PC-3 (cell line): ENCODE results near the gene CCNJL. TPM values are rescaled to one million over a fixed set of nuclear protein-coding genes. Genes with fewer than 3 reads are reported as not detected.
A peak's percentile ranks its signal among the peaks of the same experiment; 100 is the strongest.

Experiments
- ATAC-seq: fragments of 200-7000 bp; cut with Tn5 transposase; 2 replicates; pipeline ENCODE4 v1.9.1; 2020; ENCODE audit warnings: mild to moderate bottlenecking, moderate library complexity
- BruUV-seq: library from RNA; stranded (reverse); fragments of 400-500 nt; replicated peaks from 2 replicates; lab custom pipeline; 2021; lab: Mats Ljungman, UMichigan
- CTCF ChIA-PET: fragments of 300-600 bp; sonication (Branson Sonifier 250); formaldehyde crosslinking; loops from one replicate; lab custom pipeline; 2022; ENCODE audit warnings: antibody characterized with exemption; lab: Charles Lee
- POLR2A ChIA-PET: fragments of 300-600 bp; sonication (Branson Sonifier 250); formaldehyde crosslinking; loops from one replicate; lab custom pipeline; 2022; ENCODE audit warnings: antibody characterized with exemption; ENCODE audit not compliant: unreplicated experiment; lab: Charles Lee
- DNase-seq: peaks from one replicate; pipeline ENCODE4 v3.0.0-alpha.2; 2015
- H2AFZ ChIP-seq: fragments of 300-600 bp; sonication (generic); 2 replicates; pipeline ENCODE4 v1.6.0; 2016; ENCODE audit warnings: antibody characterized with exemption, low read length
- H3F3A ChIP-seq: fragments of 300-600 bp; sonication (generic); one replicate; pipeline ENCODE4 v1.6.0; 2017; ENCODE audit warnings: antibody characterized with exemption, low read length, control low read depth, mild to moderate bottlenecking; ENCODE audit not compliant: unreplicated experiment
- H3K27ac ChIP-seq: fragments of 300-600 bp; sonication (generic); 2 replicates; pipeline ENCODE4 v1.5.1; 2016; ENCODE audit warnings: mild to moderate bottlenecking, low read length
- H3K27me3 ChIP-seq: fragments of 300-600 bp; sonication (generic); 2 replicates; pipeline ENCODE4 v1.6.1; 2016; ENCODE audit warnings: low read length, mixed read lengths
- H3K36me3 ChIP-seq: fragments of 300-600 bp; sonication (generic); 2 replicates; pipeline ENCODE4 v1.6.1; 2016; ENCODE audit warnings: low read depth, mixed run types, low read length, mixed read lengths
- H3K4me1 ChIP-seq: fragments of 300-600 bp; sonication (generic); 2 replicates; pipeline ENCODE4 v1.5.1; 2016; ENCODE audit warnings: low read length; ENCODE audit not compliant: insufficient read depth
- H3K4me2 ChIP-seq: fragments of 300-600 bp; sonication (generic); 2 replicates; pipeline ENCODE4 v1.6.0; 2016; ENCODE audit warnings: low read length
- H3K4me3 ChIP-seq: fragments of 300-600 bp; sonication (generic); 2 replicates; pipeline ENCODE4 v1.5.1; 2016; ENCODE audit warnings: mild to moderate bottlenecking, low read length, mixed read lengths
- H3K79me2 ChIP-seq: fragments of 300-600 bp; sonication (generic); 2 replicates; pipeline ENCODE4 v1.6.1; 2017; ENCODE audit warnings: low read length, mixed read lengths
- H3K9ac ChIP-seq: fragments of 300-600 bp; sonication (generic); 2 replicates; pipeline ENCODE4 v1.6.0; 2016; ENCODE audit warnings: mild to moderate bottlenecking, low read length
- H3K9me2 ChIP-seq: fragments of 300-600 bp; sonication (generic); replicated peaks from 2 replicates; pipeline ENCODE4 v1.6.1; 2016; ENCODE audit warnings: mixed run types, low read length, mixed read lengths
- H3K9me3 ChIP-seq: fragments of 300-600 bp; sonication (generic); 2 replicates; pipeline ENCODE4 v1.6.1; 2016; ENCODE audit warnings: low read length, mixed read lengths
- H4K20me1 ChIP-seq: fragments of 300-600 bp; sonication (generic); 2 replicates; pipeline ENCODE4 v1.6.1; 2016; ENCODE audit warnings: low read length, mixed read lengths
- EZH2 ChIP-seq: fragments of 300-600 bp; sonication (generic); IDR thresholded peaks from one replicate; pipeline ENCODE4 v1.6.1; 2017; ENCODE audit warnings: antibody characterized with exemption, mild to moderate bottlenecking, low read length; ENCODE audit not compliant: unreplicated experiment
- EZH2phosphoT487 ChIP-seq: fragments of 300-600 bp; sonication (generic); IDR thresholded peaks from 2 replicates; pipeline ENCODE4 v1.6.1; 2018; ENCODE audit warnings: mild to moderate bottlenecking, antibody characterized with exemption, low read length, borderline replicate concordance
- intact Hi-C: fragments of 100-400 bp; cut with micrococcal nuclease; formaldehyde crosslinking; loops from 2 replicates; pipeline ENCODE4 v1.9.0; 2023
- total RNA-seq: library from RNA; depleted of rRNA; stranded (reverse); fragments of >200 nt; gene quantifications from 2 replicates; pipeline ENCODE4 v1.2.3, GENCODE V29; 2014
- TF ChIP-seq, protein P1 (sequence below): fragments of 300-600 bp; sonication (generic); conservative IDR thresholded peaks from 2 replicates; pipeline ENCODE4 v1.5.1; 2017; ENCODE audit warnings: antibody characterized with exemption, low read depth, mild to moderate bottlenecking, low read length

Gene CCNJL
- total RNA-seq, 1 experiment from 2014 or later = 7.7 TPM

DNA sequence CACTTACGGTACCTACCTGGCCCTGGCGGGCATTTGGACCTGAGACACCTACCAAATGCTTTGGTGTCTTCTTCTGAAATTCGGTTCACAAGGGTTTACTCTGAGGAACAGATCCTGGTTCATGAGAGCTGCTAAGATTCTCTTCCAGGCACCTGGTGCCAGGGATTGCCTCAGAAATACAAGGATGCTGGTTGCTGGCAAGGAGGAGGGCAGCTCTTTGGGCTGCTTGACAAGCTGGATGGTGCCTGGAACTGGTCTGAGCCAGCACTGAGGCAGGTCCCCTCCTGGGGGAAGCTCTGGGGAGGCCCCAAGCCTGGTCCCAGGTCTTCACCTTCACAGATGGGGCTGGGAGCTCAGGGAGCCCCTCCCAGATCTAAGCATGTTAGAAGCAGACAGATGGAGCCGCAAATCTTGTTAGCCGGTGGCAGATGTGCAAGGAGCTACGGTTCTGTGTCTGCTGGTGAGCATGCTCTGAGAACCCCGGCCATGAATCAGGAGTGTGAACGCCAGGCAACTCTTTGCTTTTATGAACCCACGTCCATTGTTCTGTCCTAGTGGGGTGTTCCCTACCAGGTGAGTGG is 66.8 kb downstream of the CCNJL start:
- Histone ChIP-seq H2AFZ (no peak overlapping the region), H3K4me3 (no peak overlapping the region), H3K79me2 (no peaks in the 10 kb centered on the region), H3K9ac (no peak overlapping the region), H3K27ac (no peak overlapping the region), H3K36me3 (no peaks in the 10 kb centered on the region), H3K9me2 (no peaks in the 10 kb centered on the region), H3K4me1 (no peaks in the 10 kb centered on the region), H3K4me2 (no peak overlapping the region), H3F3A (no peaks in the 10 kb centered on the region), H3K27me3 (no peaks in the 10 kb centered on the region), H3K9me3 (no peaks in the 10 kb centered on the region), H4K20me1 (no peaks in the 10 kb centered on the region)
- TF ChIP-seq EZH2phosphoT487 = no peak
- TF ChIP-seq EZH2 = no peak
- TF ChIP-seq, protein P1, sequence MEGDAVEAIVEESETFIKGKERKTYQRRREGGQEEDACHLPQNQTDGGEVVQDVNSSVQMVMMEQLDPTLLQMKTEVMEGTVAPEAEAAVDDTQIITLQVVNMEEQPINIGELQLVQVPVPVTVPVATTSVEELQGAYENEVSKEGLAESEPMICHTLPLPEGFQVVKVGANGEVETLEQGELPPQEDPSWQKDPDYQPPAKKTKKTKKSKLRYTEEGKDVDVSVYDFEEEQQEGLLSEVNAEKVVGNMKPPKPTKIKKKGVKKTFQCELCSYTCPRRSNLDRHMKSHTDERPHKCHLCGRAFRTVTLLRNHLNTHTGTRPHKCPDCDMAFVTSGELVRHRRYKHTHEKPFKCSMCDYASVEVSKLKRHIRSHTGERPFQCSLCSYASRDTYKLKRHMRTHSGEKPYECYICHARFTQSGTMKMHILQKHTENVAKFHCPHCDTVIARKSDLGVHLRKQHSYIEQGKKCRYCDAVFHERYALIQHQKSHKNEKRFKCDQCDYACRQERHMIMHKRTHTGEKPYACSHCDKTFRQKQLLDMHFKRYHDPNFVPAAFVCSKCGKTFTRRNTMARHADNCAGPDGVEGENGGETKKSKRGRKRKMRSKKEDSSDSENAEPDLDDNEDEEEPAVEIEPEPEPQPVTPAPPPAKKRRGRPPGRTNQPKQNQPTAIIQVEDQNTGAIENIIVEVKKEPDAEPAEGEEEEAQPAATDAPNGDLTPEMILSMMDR = no peak
- ATAC-seq (no peak), DNase-seq (no peak)
- intact Hi-C loops = loop anchor here (5.0 kb wide), 1 partner anchor 223 kb away; no protein-coding TSS in a partner anchor
- POLR2A ChIA-PET = no interaction called here
- no TSS peak for BruUV-seq
- CTCF ChIA-PET = interaction anchor here (1.2 kb wide), 1 partner anchor 145 kb away, joined by 3 read pairs; no protein-coding TSS in a partner anchor

DNA sequence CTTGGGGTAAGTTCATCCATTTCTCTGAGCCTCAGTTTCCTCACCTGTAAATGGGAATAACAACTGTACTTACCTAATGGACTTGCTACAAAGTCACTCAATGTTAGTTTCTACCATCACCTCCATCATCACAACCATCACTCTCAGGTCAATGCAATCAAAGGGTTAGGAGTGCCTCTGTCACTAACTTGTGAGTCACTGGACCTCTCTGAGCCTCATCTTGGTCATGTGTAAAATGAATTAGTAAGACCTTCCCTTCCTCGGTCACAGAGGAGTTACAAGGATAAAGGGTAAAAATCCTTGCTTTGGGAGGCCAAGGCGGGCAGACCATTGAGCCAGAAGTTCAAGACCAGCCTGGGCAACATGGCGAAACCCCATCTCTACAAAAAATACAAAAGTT is 70.2 kb downstream of the CCNJL start:
- H3K27ac ChIP-seq = no peak overlapping the region
- H3K4me2 ChIP-seq = no peak overlapping the region
- H4K20me1 ChIP-seq = no peaks in the 10 kb centered on the region
- POLR2A ChIA-PET = no interaction called here
- no TSS peak for BruUV-seq
- H2AFZ ChIP-seq = no peak overlapping the region
- no peaks in the 10 kb centered on the region for H3F3A ChIP-seq
- DNase-seq = peak; percentile 30
- CTCF ChIA-PET = interaction anchor here (0.6 kb wide), 2 partner anchors 177 to 220 kb away, joined by 3 to 5 read pairs; partner anchors contain the start of gene SLU7
- H3K9me3 ChIP-seq = no peaks in the 10 kb centered on the region
- H3K9me2 ChIP-seq = no peaks in the 10 kb centered on the region
- TF ChIP-seq EZH2phosphoT487 (no peak), EZH2 (no peak)
- TF ChIP-seq, protein P1 = no peak
- H3K4me1 ChIP-seq = no peaks in the 10 kb centered on the region
- intact Hi-C loops = no loop called here
- H3K9ac ChIP-seq = no peak overlapping the region
- no peaks in the 10 kb centered on the region for H3K27me3 ChIP-seq
- H3K36me3 ChIP-seq = no peaks in the 10 kb centered on the region
- H3K4me3 ChIP-seq = no peak overlapping the region
- peak; percentile 50 for ATAC-seq
- H3K79me2 ChIP-seq = no peaks in the 10 kb centered on the region

DNA sequence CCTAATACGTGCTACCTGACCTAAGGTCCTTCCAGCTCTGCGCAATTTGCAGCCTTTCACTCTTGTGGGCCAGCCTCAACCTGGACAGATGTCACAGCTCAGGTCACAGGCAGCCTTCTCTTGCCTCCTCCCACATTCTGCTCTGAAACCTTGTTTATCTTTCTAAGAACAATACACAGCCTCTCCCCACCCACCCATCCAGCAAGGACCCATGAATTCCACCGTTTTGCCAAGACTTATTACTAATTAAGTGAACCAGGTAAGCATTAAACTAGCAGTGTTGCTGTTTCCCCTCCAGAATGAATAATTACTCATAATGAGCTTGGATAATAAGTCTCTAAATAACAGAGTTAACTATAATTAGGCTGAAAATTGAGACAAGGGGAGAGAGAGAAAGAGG is 72.0 kb downstream of the CCNJL start:
- H3K4me1 ChIP-seq = no peaks in the 10 kb centered on the region
- no peak for DNase-seq
- no peak overlapping the region for H3K4me2 ChIP-seq
- H3F3A ChIP-seq = no peaks in the 10 kb centered on the region
- TF ChIP-seq EZH2 = no peak
- TF ChIP-seq EZH2phosphoT487 = no peak
- TF ChIP-seq, protein P1 = no peak
- intact Hi-C loops = no loop called here
- H3K9me2 ChIP-seq = no peaks in the 10 kb centered on the region
- H3K79me2 ChIP-seq = no peaks in the 10 kb centered on the region
- no peaks in the 10 kb centered on the region for H4K20me1 ChIP-seq
- no peak overlapping the region for H3K4me3 ChIP-seq
- H2AFZ ChIP-seq = no peak overlapping the region
- H3K36me3 ChIP-seq = no peaks in the 10 kb centered on the region
- H3K27ac ChIP-seq = no peak overlapping the region
- H3K9me3 ChIP-seq = no peaks in the 10 kb centered on the region
- no TSS peak for BruUV-seq
- no peak for ATAC-seq
- H3K27me3 ChIP-seq = no peaks in the 10 kb centered on the region
- ChIA-PET CTCF (no interaction called here), POLR2A (no interaction called here)
- no peak overlapping the region for H3K9ac ChIP-seq
